ENCODE results near the gene USP25. TPM values are rescaled to one million over a fixed set of nuclear protein-coding genes. Genes with fewer than 3 reads are reported as not detected.
"Not testable (repeated sequence)": the region's sequence is repeated elsewhere in the genome, so short reads cannot be mapped to it uniquely, and the experiment has no call there.

USP25 gene
- total RNA-seq, 2 donors from 2014 or later: 32.0 to 43.5 TPM

DNA sequence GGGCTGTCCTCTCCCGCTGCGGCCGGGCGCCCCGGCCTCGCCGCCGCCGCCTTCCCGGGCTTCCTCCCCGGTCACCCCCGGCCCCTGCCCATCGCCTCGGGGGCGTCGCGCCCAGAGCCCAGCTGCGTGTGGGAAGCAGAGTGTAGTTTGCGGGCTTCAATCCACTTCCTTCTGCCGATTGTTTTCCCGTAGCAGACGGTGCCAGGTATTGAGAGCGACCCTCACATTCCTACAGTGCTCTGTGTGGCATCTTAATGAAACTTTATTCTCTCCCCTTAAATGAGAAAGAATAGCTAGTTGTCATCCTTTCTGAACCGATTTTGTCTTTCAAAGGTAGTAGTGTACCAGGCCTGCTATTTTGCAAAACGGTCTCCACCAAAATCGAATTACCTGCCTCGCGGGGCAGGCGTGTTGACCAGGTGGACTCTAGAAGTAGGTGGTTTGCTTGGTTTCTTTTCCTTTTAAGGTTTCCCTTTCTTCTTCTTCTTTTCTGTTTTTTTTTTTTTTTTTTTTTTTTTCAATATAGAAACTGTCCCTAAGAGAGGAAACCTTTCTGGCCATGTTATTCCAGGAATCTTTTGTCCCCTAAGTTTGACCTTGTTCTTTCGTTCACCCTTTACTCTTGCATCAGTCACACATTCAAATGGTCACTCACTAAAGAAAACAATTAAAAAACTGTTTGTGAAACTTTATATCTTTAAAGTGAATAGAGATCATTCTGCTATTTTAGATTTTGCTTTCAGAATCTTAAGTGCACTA lies 881 bp downstream of the USP25 start:
- H3K9me3 ChIP-seq: no peaks in the 10 kb centered on the region
- H3K4me3 ChIP-seq: peak overlapping the region; percentile 96
- peaks cover 18 to 24% of the 10 kb centered on the region in 2 donors for H3K4me1 ChIP-seq (ENCODE audit: control insufficient read depth in 1 of 2, low read depth in 2 of 2)
- H3K36me3 ChIP-seq: no peaks in the 10 kb centered on the region
- no peak for DNase-seq (ENCODE audit: low spot score)
- TF ChIP-seq, protein P1, sequence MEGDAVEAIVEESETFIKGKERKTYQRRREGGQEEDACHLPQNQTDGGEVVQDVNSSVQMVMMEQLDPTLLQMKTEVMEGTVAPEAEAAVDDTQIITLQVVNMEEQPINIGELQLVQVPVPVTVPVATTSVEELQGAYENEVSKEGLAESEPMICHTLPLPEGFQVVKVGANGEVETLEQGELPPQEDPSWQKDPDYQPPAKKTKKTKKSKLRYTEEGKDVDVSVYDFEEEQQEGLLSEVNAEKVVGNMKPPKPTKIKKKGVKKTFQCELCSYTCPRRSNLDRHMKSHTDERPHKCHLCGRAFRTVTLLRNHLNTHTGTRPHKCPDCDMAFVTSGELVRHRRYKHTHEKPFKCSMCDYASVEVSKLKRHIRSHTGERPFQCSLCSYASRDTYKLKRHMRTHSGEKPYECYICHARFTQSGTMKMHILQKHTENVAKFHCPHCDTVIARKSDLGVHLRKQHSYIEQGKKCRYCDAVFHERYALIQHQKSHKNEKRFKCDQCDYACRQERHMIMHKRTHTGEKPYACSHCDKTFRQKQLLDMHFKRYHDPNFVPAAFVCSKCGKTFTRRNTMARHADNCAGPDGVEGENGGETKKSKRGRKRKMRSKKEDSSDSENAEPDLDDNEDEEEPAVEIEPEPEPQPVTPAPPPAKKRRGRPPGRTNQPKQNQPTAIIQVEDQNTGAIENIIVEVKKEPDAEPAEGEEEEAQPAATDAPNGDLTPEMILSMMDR (IDR thresholded peaks at IDR 0.05): no peak
- H3K27me3 ChIP-seq (replicated peaks; ENCODE audit: insufficient read depth): no peaks in the 10 kb centered on the region
- peak overlapping the region; percentile 81 to 93 for H3K27ac ChIP-seq
- no peak for ATAC-seq (ENCODE audit: insufficient number of reproducible peaks, low FRiP score, low read depth)

DNA sequence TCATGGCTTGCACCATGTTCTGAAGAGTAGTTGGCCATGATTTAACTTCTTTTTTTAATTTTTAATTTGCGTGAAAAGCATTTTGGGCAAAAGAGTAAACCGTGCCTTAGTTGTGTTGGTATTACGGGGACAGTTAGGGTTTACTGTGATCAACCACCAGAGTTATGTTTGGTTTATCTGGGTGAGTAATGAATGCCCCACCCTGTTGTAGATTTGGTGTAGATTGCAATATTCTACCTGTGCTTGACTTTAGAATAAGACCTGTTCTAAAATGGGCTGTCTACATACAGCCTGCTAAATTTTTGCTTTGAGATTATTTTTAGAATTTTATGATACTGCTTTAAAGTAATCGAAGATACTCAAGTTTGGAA lies 1.4 kb downstream of the USP25 start:
- H3K9me3 ChIP-seq: no peaks in the 10 kb centered on the region
- ATAC-seq (ENCODE audit: insufficient number of reproducible peaks, low FRiP score, low read depth): no peak
- H3K27me3 ChIP-seq (replicated peaks; ENCODE audit: insufficient read depth): no peaks in the 10 kb centered on the region
- H3K4me3 ChIP-seq: peak overlapping the region; percentile 96
- peaks cover 22 to 29% of the 10 kb centered on the region in 2 donors for H3K4me1 ChIP-seq (ENCODE audit: control insufficient read depth in 1 of 2, low read depth in 2 of 2)
- no peaks in the 10 kb centered on the region for H3K36me3 ChIP-seq
- TF ChIP-seq, protein P1 (IDR thresholded peaks at IDR 0.05): no peak
- DNase-seq (ENCODE audit: low spot score): no peak
- no peak overlapping the region for H3K27ac ChIP-seq

DNA sequence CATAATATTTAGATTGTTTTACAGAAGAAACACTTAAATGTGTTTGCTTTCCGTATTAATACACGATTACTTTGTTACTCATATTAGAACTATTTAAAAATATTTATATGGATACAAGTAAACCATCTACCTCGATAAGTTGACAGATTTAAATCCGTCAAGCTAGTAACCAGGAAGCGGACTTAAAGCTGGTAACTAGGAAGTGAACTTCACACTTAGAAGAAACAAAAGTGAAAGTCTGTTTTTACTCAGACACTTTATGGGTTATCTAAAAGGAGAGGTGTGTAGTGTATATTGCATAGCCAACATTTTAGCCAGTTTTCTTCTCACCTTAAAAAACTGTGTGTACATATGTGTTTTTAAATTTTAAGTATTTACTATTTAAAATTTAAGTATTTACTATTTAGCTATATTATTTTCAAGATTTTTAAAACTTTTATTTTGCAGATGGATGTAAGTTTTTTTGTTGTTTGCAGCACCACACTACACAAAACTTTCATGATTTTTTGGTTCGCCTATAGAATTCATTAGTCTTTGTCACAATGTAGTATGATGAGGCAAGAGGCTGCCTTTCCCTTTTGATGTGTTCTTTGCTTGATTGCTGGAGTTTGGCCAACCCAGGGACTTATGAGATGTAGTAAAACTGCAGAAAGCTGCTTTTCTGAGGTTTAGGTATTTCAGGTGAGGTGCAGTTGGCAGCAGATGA lies 2.7 kb downstream of the USP25 start:
- ATAC-seq (ENCODE audit: insufficient number of reproducible peaks, low FRiP score, low read depth) (no peak), DNase-seq (ENCODE audit: low spot score) (no peak)
- Histone ChIP-seq H3K36me3 (no peaks in the 10 kb centered on the region), H3K4me3 (peak overlapping the region; percentile 96), H3K9me3 (no peaks in the 10 kb centered on the region), H3K27ac (no peak overlapping the region), H3K4me1 (ENCODE audit: control insufficient read depth in 1 of 2, low read depth in 2 of 2) (peaks cover 22 to 30% of the 10 kb centered on the region in 2 donors), H3K27me3 (replicated peaks; ENCODE audit: insufficient read depth) (no peaks in the 10 kb centered on the region)
- TF ChIP-seq, protein P1 (IDR thresholded peaks at IDR 0.05): no peak

DNA sequence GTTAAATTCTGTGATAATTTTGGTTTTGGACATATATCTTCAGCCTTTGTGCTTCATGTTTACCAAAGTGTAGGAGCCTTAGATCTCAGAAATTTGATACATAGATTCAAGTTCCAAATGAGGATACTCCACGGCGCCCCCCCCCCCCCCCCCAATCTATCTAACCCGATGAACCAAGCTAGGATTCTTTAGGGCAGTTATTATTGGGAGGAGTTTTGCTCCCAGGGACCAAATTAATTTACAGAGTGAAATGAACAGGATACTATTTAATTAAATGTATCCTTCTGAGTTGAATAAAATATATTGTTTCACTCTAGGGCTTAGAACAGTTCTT lies 3.2 kb downstream of the USP25 start:
- H3K27ac ChIP-seq: no peak overlapping the region
- TF ChIP-seq, protein P1 (IDR thresholded peaks at IDR 0.05): no peak
- no peaks in the 10 kb centered on the region for H3K9me3 ChIP-seq
- H3K4me3 ChIP-seq: peak overlapping the region; percentile 96
- ATAC-seq (ENCODE audit: insufficient number of reproducible peaks, low FRiP score, low read depth): no peak
- no peaks in the 10 kb centered on the region for H3K36me3 ChIP-seq
- no peaks in the 10 kb centered on the region for H3K27me3 ChIP-seq (replicated peaks; ENCODE audit: insufficient read depth)
- peaks cover 22 to 31% of the 10 kb centered on the region in 2 donors for H3K4me1 ChIP-seq (ENCODE audit: control insufficient read depth in 1 of 2, low read depth in 2 of 2)
- DNase-seq (ENCODE audit: low spot score): no peak

DNA sequence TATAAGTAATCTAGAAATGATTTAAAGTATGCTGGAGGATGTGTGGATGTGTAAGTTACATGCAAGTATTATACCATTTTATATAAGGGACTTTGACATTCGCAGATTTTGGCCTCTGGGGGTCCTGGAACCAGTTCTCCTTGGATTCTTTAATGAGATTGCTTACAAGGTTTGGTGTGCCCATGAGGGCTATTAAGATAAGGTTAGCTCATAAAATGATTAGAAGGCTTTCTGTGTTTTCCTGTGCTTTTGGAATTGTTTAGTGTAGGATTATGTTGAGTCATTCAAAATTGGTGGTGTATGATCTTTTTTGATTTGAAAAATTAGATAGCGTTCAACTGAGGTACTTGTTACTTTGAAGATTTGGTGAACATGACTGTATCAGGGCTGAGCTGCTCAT lies 5.6 kb downstream of the USP25 start:
- H3K27me3 ChIP-seq (replicated peaks; ENCODE audit: insufficient read depth): no peaks in the 10 kb centered on the region
- no peak overlapping the region for H3K27ac ChIP-seq
- DNase-seq (ENCODE audit: low spot score) (no peak), ATAC-seq (ENCODE audit: insufficient number of reproducible peaks, low FRiP score, low read depth) (no peak)
- H3K9me3 ChIP-seq: no peaks in the 10 kb centered on the region
- TF ChIP-seq, protein P1 (IDR thresholded peaks at IDR 0.05): no peak
- peaks cover 27 to 44% of the 10 kb centered on the region in 2 donors for H3K4me1 ChIP-seq (ENCODE audit: control insufficient read depth in 1 of 2, low read depth in 2 of 2)
- no peaks in the 10 kb centered on the region for H3K36me3 ChIP-seq
- no peak overlapping the region for H3K4me3 ChIP-seq

DNA sequence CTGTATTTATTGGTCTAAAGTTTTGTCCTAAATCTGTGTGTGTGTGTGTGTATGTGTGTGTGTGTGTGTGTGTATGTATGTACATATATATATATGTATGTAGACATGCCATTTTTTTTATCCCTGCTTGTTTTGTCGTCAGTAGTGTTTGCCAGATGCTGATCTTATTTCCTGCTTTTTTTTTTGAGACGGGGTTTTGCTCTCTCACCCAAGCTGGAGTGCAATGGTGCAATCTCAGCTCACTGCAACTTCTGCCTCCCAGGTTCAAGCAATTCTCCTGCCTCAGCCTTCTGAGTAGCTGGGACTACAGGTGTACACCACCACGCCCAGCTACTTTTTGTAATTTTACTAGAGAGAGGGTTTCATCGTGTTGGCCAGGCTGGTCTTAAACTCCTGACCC lies 6.1 kb downstream of the USP25 start:
- H3K27ac ChIP-seq; H3K36me3 ChIP-seq; ATAC-seq (ENCODE audit: insufficient number of reproducible peaks, low FRiP score, low read depth); DNase-seq (ENCODE audit: low spot score); H3K9me3 ChIP-seq; H3K27me3 ChIP-seq (replicated peaks; ENCODE audit: insufficient read depth): not testable (repeated sequence)
- Histone ChIP-seq H3K4me1 (ENCODE audit: control insufficient read depth in 1 of 2, low read depth in 2 of 2) (peaks cover 27 to 44% of the 10 kb centered on the region in 2 donors), H3K4me3 (peak overlapping the region; percentile 40)

DNA sequence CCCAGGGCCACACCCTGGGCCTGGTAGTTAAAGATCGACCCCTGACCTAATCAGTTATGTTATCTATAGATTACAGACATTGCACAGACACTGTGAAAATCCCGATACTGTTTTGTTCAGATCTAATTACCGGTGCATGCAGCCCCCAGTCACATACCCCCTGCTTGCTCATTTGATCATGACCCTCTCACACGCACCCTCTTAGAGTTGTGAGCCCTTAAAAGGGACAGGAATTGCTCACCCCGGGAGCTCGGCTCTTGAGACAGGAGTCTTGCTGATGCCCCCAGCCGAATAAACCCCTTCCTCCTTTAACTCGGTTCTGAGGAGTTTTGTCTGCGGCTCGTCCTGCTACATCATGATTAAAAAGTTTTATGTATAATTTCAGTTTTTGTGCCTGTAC lies 9.0 kb downstream of the USP25 start:
- DNase-seq (ENCODE audit: low spot score); H3K27me3 ChIP-seq (replicated peaks; ENCODE audit: insufficient read depth); H3K36me3 ChIP-seq; ATAC-seq (ENCODE audit: insufficient number of reproducible peaks, low FRiP score, low read depth); H3K9me3 ChIP-seq; H3K4me3 ChIP-seq; H3K27ac ChIP-seq: not testable (repeated sequence)
- H3K4me1 ChIP-seq (ENCODE audit: control insufficient read depth in 1 of 2, low read depth in 2 of 2): peaks cover 12 to 47% of the 10 kb centered on the region in 2 donors

Measured in thoracic aorta (tissue), 2 donors.